OCI-LY3 (cell line): Measurements from ENCODE around the gene CDH4.

Experiments
- H2AFZ ChIP-seq: fragments of 200-600, 300-600 bp; shearing (Covaris generic); 2 replicates; pipeline ENCODE4 v1.6.0; 2014; ENCODE audit warnings: antibody characterized with exemption, low read depth, low read length
- H3K27ac ChIP-seq: fragments of 200-600, 300-600 bp; sonication (generic); 2 replicates; pipeline ENCODE4 v1.5.1; 2014; ENCODE audit warnings: mild to moderate bottlenecking, low read length, moderate library complexity, mixed read lengths
- H3K27me3 ChIP-seq: fragments of 200-600, 300-600 bp; sonication (generic); 2 replicates; pipeline ENCODE4 v1.6.1; 2014; ENCODE audit warnings: low read depth, low read length, mixed read lengths
- H3K36me3 ChIP-seq: fragments of 200-600, 300-600 bp; sonication (generic); replicated peaks from 2 replicates; pipeline ENCODE3; 2014; ENCODE audit warnings: low read depth, low read length, mixed read lengths
- H3K4me1 ChIP-seq: fragments of 300-600, 200-600 bp; sonication (generic); 2 replicates; pipeline ENCODE4 v1.6.1; 2014; ENCODE audit warnings: low read length, mixed read lengths
- H3K4me2 ChIP-seq: fragments of 200-600, 300-600 bp; sonication (generic); 2 replicates; pipeline ENCODE4 v1.6.1; 2014; ENCODE audit warnings: low read length, mixed read lengths
- H3K4me3 ChIP-seq: fragments of 300-600, 200-600 bp; sonication (generic); 2 replicates; pipeline ENCODE4 v1.5.1; 2014; ENCODE audit warnings: antibody characterized with exemption, mild to moderate bottlenecking, low read length, moderate library complexity
- H3K79me2 ChIP-seq: fragments of 300-600, 200-600 bp; shearing (Covaris generic); 2 replicates; pipeline ENCODE4 v1.6.1; 2014; ENCODE audit warnings: mild to moderate bottlenecking, low read length, mixed read lengths
- H3K9ac ChIP-seq: fragments of 300-600, 200-600 bp; shearing (Covaris generic); 2 replicates; pipeline ENCODE4 v1.6.0; 2014; ENCODE audit warnings: mild to moderate bottlenecking, low read length, moderate library complexity
- H3K9me3 ChIP-seq: fragments of 200-600, 300-600 bp; shearing (Covaris generic); 2 replicates; pipeline ENCODE4 v1.6.1; 2014; ENCODE audit warnings: low read length, mixed read lengths; ENCODE audit not compliant: insufficient read depth
- H4K20me1 ChIP-seq: fragments of 200-600, 300-600 bp; sonication (generic); 2 replicates; pipeline ENCODE4 v1.6.1; 2016; ENCODE audit warnings: low read length, mixed read lengths; ENCODE audit not compliant: insufficient read depth
- EZH2phosphoT487 ChIP-seq: fragments of 200-600 bp; shearing (Covaris generic); IDR thresholded peaks from 2 replicates; pipeline ENCODE4 v1.6.1; 2018; ENCODE audit warnings: antibody characterized with exemption, mixed run types, low read depth
- TF ChIP-seq, protein P1 (sequence below): fragments of 200-600, 300-600 bp; sonication (generic); IDR thresholded peaks from 2 replicates; pipeline ENCODE4 v1.5.1; 2014; ENCODE audit warnings: antibody characterized with exemption, low read length, low read depth

CDH4 gene

DNA sequence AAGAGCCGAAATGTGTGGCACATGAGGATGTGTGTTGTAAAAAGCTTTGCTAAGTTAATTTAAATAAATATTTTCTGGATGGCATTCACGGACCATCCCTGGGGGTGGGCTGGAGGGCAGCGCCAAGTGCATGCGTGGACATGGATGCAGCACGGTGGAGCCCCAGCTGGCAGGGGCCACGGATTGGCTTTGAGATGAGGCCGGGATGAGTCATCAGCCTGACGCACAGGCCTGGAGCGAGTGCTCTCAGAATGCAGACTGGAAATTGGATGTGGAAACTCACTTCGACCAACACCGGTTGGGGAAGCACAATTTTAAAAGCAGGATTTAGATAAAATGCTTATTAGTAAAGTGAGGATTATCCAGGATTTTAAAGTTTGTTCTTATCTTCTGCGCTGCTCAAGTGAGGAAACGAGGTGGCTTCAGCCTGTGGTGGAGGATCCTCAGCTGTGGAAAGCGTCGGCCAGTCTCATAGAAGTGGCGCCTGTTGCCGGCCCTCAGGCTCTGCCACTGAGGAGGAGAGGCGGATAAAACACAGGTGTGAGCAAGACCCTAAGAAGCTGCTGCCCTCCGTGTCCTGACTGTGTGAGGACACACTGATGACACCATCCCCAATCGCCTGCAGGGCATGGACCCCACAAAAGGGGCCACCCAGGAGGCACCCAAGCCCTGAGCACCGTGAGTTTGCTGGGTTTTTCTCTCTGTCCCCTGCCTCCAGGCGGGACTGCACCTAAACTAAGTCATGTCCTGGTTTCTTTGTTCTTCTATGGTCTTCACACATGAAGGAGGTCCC is 279.7 kb downstream of the CDH4 start:
- Histone ChIP-seq H3K36me3 (no peaks in the 10 kb centered on the region), H3K4me3 (no peak overlapping the region), H3K4me1 (no peaks in the 10 kb centered on the region), H4K20me1 (no peaks in the 10 kb centered on the region), H3K27ac (no peak overlapping the region), H3K4me2 (no peak overlapping the region), H3K9me3 (no peaks in the 10 kb centered on the region), H3K79me2 (no peaks in the 10 kb centered on the region), H3K9ac (no peak overlapping the region), H2AFZ (no peak overlapping the region), H3K27me3 (no peaks in the 10 kb centered on the region)
- TF ChIP-seq, protein P1, sequence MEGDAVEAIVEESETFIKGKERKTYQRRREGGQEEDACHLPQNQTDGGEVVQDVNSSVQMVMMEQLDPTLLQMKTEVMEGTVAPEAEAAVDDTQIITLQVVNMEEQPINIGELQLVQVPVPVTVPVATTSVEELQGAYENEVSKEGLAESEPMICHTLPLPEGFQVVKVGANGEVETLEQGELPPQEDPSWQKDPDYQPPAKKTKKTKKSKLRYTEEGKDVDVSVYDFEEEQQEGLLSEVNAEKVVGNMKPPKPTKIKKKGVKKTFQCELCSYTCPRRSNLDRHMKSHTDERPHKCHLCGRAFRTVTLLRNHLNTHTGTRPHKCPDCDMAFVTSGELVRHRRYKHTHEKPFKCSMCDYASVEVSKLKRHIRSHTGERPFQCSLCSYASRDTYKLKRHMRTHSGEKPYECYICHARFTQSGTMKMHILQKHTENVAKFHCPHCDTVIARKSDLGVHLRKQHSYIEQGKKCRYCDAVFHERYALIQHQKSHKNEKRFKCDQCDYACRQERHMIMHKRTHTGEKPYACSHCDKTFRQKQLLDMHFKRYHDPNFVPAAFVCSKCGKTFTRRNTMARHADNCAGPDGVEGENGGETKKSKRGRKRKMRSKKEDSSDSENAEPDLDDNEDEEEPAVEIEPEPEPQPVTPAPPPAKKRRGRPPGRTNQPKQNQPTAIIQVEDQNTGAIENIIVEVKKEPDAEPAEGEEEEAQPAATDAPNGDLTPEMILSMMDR = no peak
- TF ChIP-seq EZH2phosphoT487 = no peak

DNA sequence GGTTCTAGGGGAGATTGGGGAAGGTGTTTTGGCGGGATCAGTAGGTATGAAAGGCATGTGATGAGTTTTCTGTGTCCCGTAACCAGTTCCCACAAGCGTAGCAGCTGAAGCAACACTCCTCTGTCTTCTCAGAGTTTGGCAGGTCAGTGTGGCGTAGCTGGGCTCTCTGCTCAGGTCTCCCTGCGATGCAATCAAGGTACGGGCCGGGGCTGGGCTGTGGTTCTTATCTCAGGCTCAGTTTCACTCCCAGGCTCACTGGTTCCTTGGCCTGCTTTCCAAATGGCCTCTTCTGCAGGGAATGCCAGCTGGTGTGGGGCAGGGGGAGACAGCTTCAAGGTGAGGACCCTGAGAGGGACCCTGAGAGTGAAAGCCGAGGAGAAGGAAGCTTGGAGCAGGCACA is 280.7 kb downstream of the CDH4 start:
- Histone ChIP-seq H4K20me1 (no peaks in the 10 kb centered on the region), H3K9ac (no peak overlapping the region), H3K4me3 (no peak overlapping the region), H3K4me1 (no peaks in the 10 kb centered on the region), H2AFZ (no peak overlapping the region), H3K79me2 (no peaks in the 10 kb centered on the region), H3K9me3 (no peaks in the 10 kb centered on the region), H3K36me3 (no peaks in the 10 kb centered on the region), H3K4me2 (no peak overlapping the region), H3K27me3 (no peaks in the 10 kb centered on the region), H3K27ac (no peak overlapping the region)
- no peak for TF ChIP-seq EZH2phosphoT487
- TF ChIP-seq, protein P1 = no peak

DNA sequence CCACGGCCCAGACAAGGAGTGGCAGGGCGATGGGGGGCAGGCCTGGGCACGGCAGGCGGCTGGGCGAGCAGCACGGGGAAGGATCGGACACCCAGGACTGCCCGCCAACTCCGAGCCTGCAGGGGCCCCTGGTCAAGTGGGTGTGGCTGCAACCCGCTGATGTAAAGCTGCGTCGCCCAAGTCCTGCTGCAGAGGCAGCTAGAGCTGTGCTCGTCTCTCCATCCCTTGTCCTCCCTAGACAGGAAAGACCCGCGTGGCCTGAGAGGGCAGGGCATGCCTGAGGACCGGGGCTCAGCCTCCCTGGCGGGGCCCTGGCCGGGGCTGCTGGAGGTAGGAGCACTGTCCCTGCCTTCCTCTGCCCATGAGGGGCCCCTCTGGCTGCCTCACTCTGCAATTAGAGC is 281.2 kb downstream of the CDH4 start:
- H3K9ac ChIP-seq = no peak overlapping the region
- H3K4me1 ChIP-seq = no peaks in the 10 kb centered on the region
- H4K20me1 ChIP-seq = no peaks in the 10 kb centered on the region
- TF ChIP-seq EZH2phosphoT487 = no peak
- TF ChIP-seq, protein P1 = no peak
- H3K4me2 ChIP-seq = no peak overlapping the region
- H3K9me3 ChIP-seq = no peaks in the 10 kb centered on the region
- no peak overlapping the region for H2AFZ ChIP-seq
- no peaks in the 10 kb centered on the region for H3K36me3 ChIP-seq
- H3K27me3 ChIP-seq = no peaks in the 10 kb centered on the region
- H3K79me2 ChIP-seq = no peaks in the 10 kb centered on the region
- no peak overlapping the region for H3K4me3 ChIP-seq
- no peak overlapping the region for H3K27ac ChIP-seq

DNA sequence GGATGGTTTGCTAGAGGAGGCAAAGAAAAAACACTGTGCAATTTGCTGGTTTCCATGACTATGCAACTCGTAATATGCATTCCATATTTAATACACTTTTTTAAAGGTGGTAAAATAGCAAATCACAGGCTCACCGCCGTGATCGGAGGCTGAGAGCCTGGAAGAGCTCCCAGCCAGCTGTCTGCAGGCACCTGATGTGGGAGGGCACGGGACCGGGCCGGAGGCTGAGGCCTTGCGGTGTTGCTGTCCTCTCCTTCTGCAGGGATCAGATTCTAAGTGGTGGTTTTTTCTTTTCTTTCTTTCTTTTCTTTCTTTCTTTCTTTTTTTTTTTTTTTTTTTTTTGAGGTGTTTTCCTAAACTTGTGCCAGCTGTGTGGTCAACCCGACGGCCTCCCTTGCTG is 282.3 kb downstream of the CDH4 start:
- Histone ChIP-seq H3K27me3 (no peaks in the 10 kb centered on the region), H4K20me1 (no peaks in the 10 kb centered on the region), H3K4me3 (no peak overlapping the region)

More for the DNA sequence above, 282.3 kb downstream of the CDH4 start:
- Histone ChIP-seq H3K9me3 (no peaks in the 10 kb centered on the region), H3K36me3 (no peaks in the 10 kb centered on the region), H3K79me2 (no peaks in the 10 kb centered on the region), H2AFZ (no peak overlapping the region), H3K4me2 (no peak overlapping the region), H3K4me1 (no peaks in the 10 kb centered on the region), H3K27ac (no peak overlapping the region), H3K9ac (no peak overlapping the region)
- no peak for TF ChIP-seq EZH2phosphoT487
- TF ChIP-seq, protein P1 = no peak
